Neural cell (in vitro differentiated cells): Measurements from ENCODE around the gene TUBA4B. TPM values are rescaled to one million over a fixed set of nuclear protein-coding genes. Genes with fewer than 3 reads are reported as not detected.

Experiments used
- H2AFZ ChIP-seq: fragments of 200-600, 300-800 bp; sonication (generic), shearing (Covaris generic); 2 replicates; pipeline ENCODE4 v1.6.0; 2014; ENCODE audit warnings: low read depth, mild to moderate bottlenecking, antibody characterized with exemption, low read length, moderate library complexity
- H3F3A ChIP-seq: fragments of 200-600 bp; shearing (Covaris generic); 2 replicates; pipeline ENCODE4 v1.6.1; 2016; ENCODE audit warnings: mild to moderate bottlenecking, moderate library complexity, mixed read lengths, antibody characterized with exemption, low read length; ENCODE audit not compliant: insufficient read depth, poor library complexity, severe bottlenecking
- H3K27ac ChIP-seq: fragments of 200-600, 300-800 bp; sonication (generic), shearing (Covaris generic); 2 replicates; pipeline ENCODE4 v1.5.1; 2014; ENCODE audit warnings: mild to moderate bottlenecking, low read length, moderate library complexity
- H3K27me3 ChIP-seq: fragments of 300-800, 200-600 bp; sonication (generic), shearing (Covaris generic); 2 replicates; pipeline ENCODE4 v1.6.0; 2014; ENCODE audit warnings: mild to moderate bottlenecking, low read depth, low read length, moderate library complexity; ENCODE audit not compliant: insufficient read depth
- H3K36me3 ChIP-seq: fragments of 300-800, 200-600 bp; sonication (generic), shearing (Covaris generic); 2 replicates; pipeline ENCODE4 v1.5.1; 2014; ENCODE audit warnings: mild to moderate bottlenecking, antibody characterized with exemption, low read length, moderate library complexity; ENCODE audit not compliant: insufficient read depth
- H3K4me2 ChIP-seq: fragments of 300-800, 200-600 bp; sonication (generic), shearing (Covaris generic); 2 replicates; pipeline ENCODE4 v1.6.0; 2014; ENCODE audit warnings: mild to moderate bottlenecking, low read length
- H3K4me3 ChIP-seq: fragments of 300-800, 200-600 bp; sonication (generic), shearing (Covaris generic); 2 replicates; pipeline ENCODE4 v1.5.1; 2014; ENCODE audit warnings: mild to moderate bottlenecking, low read length, moderate library complexity
- H3K79me2 ChIP-seq: fragments of 200-600 bp; shearing (Covaris generic); replicated peaks from 2 replicates; pipeline ENCODE4 v1.6.0; 2014; ENCODE audit warnings: mild to moderate bottlenecking, low read length, moderate library complexity; ENCODE audit not compliant: insufficient read depth
- H3K9ac ChIP-seq: fragments of 300-800, 200-600 bp; sonication (generic), shearing (Covaris generic); 2 replicates; pipeline ENCODE4 v1.6.1; 2016; ENCODE audit warnings: mild to moderate bottlenecking, low read length, mixed read lengths
- H3K9me2 ChIP-seq: fragments of 200-600 bp; shearing (Covaris generic); 2 replicates; pipeline ENCODE4 v1.6.1; 2016; ENCODE audit warnings: mild to moderate bottlenecking, low read length, mixed read lengths; ENCODE audit not compliant: insufficient read depth
- H3K9me3 ChIP-seq: fragments of 200-600, 300-800 bp; sonication (generic), shearing (Covaris generic); 2 replicates; pipeline ENCODE4 v1.6.1; 2016; ENCODE audit warnings: mild to moderate bottlenecking, mixed run types, low read length, moderate library complexity, mixed read lengths
- H4K20me1 ChIP-seq: fragments of 200-600 bp; shearing (Covaris generic); 2 replicates; pipeline ENCODE4 v1.6.1; 2016; ENCODE audit warnings: mild to moderate bottlenecking, mixed run types; ENCODE audit not compliant: insufficient read depth
- CTCF ChIP-seq: fragments of 450-650 bp; IDR thresholded peaks from 2 replicates; pipeline ENCODE4 v1.5.1; 2014; ENCODE audit warnings: antibody characterized with exemption, mild to moderate bottlenecking, moderate library complexity; ENCODE audit not compliant: poor library complexity, severe bottlenecking
- EP300 ChIP-seq: fragments of 450-650 bp; conservative IDR thresholded peaks from 2 replicates; pipeline ENCODE4 v1.6.1; 2014; ENCODE audit warnings: antibody characterized with exemption, mild to moderate bottlenecking, moderate library complexity; ENCODE audit not compliant: poor library complexity, severe bottlenecking
- EZH2 ChIP-seq: fragments of 200-600, 300-800 bp; shearing (Covaris generic), sonication (generic); IDR thresholded peaks from 2 replicates; pipeline ENCODE4 v1.6.1; 2014; ENCODE audit warnings: antibody characterized with exemption, low read length, borderline replicate concordance, mild to moderate bottlenecking; ENCODE audit not compliant: insufficient read depth, poor library complexity, severe bottlenecking
- MXI1 ChIP-seq: fragments of 450-650 bp; conservative IDR thresholded peaks from 2 replicates; pipeline ENCODE4 v1.6.1; 2014; ENCODE audit warnings: antibody characterized with exemption, mild to moderate bottlenecking; ENCODE audit not compliant: poor library complexity, severe bottlenecking
- POLR2AphosphoS5 ChIP-seq: IDR thresholded peaks from 2 replicates; pipeline ENCODE4 v1.6.1; 2012
- RAD21 ChIP-seq: fragments of 450-650 bp; conservative IDR thresholded peaks from 2 replicates; pipeline ENCODE4 v1.6.1; 2014; ENCODE audit warnings: antibody characterized with exemption, mild to moderate bottlenecking, moderate library complexity
- REST ChIP-seq: IDR thresholded peaks from 2 replicates; pipeline ENCODE4 v1.6.1; 2012; ENCODE audit warnings: borderline replicate concordance
- SMC3 ChIP-seq: fragments of 450-650 bp; conservative IDR thresholded peaks from 2 replicates; pipeline ENCODE4 v1.6.1; 2014; ENCODE audit warnings: antibody characterized with exemption, mild to moderate bottlenecking, moderate library complexity; ENCODE audit not compliant: poor library complexity
- TAF1 ChIP-seq: IDR thresholded peaks from 2 replicates; pipeline ENCODE4 v1.6.1; 2012; ENCODE audit warnings: low read depth
- polyA plus RNA-seq: library from polyadenylated mRNA; depleted of rRNA; stranded (reverse); fragments of >200 nt; gene quantifications from 2 replicates; pipeline ENCODE4 v1.2.3, GENCODE V29; 2014

Gene TUBA4B
- polyA plus RNA-seq, 1 donor from 2014 or later = not detected

GRCh38 chr2:219245899-219246230 lies 7.2 kb upstream of the TUBA4B start:
- H3K9ac ChIP-seq = peak overlapping the region; percentile 97
- H3K9me2 ChIP-seq = no peaks in the 10 kb centered on the region
- peak overlapping the region; percentile 81 for H2AFZ ChIP-seq
- H4K20me1 ChIP-seq = no peaks in the 10 kb centered on the region
- peak overlapping the region; percentile 85 for H3K4me3 ChIP-seq
- H3K36me3 ChIP-seq = peaks cover 8% of the 10 kb centered on the region
- no peaks in the 10 kb centered on the region for H3K9me3 ChIP-seq
- no peak for TF ChIP-seq REST
- TF ChIP-seq EZH2 = no peak
- no peak for TF ChIP-seq EP300
- no peak for TF ChIP-seq TAF1
- TF ChIP-seq SMC3 = no peak
- no peak for TF ChIP-seq POLR2AphosphoS5
- TF ChIP-seq RAD21 = no peak
- TF ChIP-seq MXI1 = no peak
- TF ChIP-seq CTCF = no peak
- peak overlapping the region; percentile 81 for H3K27ac ChIP-seq
- H3F3A ChIP-seq = no peaks in the 10 kb centered on the region
- no peaks in the 10 kb centered on the region for H3K27me3 ChIP-seq
- H3K4me2 ChIP-seq = peak overlapping the region; percentile 99
- H3K79me2 ChIP-seq = peaks cover 12% of the 10 kb centered on the region

- Histone ChIP-seq H3K4me3 (peak overlapping the region; percentile 85), H3K4me2 (no peak overlapping the region), H2AFZ (no peak overlapping the region), H3K9me2 (no peaks in the 10 kb centered on the region), H3K27me3 (peaks cover 3% of the 10 kb centered on the region), H3K9ac (peak overlapping the region; percentile 97), H3F3A (no peaks in the 10 kb centered on the region), H4K20me1 (no peaks in the 10 kb centered on the region), H3K36me3 (peaks cover 8% of the 10 kb centered on the region), H3K27ac (no peak overlapping the region), H3K9me3 (no peaks in the 10 kb centered on the region), H3K79me2 (peaks cover 12% of the 10 kb centered on the region)
- TF ChIP-seq MXI1 (no peak), REST (no peak), POLR2AphosphoS5 (no peak), RAD21 (no peak), EP300 (no peak), EZH2 (no peak), TAF1 (no peak), SMC3 (no peak), CTCF (no peak)
Observed at GRCh38 chr2:219246559-219246958, 6.5 kb upstream of the TUBA4B start.
